HG03457 (cell line): ENCODE results near the gene HEXIM2.
"Not testable (repeated sequence)": the region's sequence is repeated elsewhere in the genome, so short reads cannot be mapped to it uniquely, and the experiment has no call there.

Experiments used
- ATAC-seq: cut with Tn5 transposase; IDR thresholded peaks from one replicate; pipeline ENCODE4 v1.9.1; 2021; ENCODE audit warnings: moderate number of reproducible peaks; ENCODE audit not compliant: unreplicated experiment

Gene HEXIM2, protein sequence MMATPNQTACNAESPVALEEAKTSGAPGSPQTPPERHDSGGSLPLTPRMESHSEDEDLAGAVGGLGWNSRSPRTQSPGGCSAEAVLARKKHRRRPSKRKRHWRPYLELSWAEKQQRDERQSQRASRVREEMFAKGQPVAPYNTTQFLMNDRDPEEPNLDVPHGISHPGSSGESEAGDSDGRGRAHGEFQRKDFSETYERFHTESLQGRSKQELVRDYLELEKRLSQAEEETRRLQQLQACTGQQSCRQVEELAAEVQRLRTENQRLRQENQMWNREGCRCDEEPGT

DNA sequence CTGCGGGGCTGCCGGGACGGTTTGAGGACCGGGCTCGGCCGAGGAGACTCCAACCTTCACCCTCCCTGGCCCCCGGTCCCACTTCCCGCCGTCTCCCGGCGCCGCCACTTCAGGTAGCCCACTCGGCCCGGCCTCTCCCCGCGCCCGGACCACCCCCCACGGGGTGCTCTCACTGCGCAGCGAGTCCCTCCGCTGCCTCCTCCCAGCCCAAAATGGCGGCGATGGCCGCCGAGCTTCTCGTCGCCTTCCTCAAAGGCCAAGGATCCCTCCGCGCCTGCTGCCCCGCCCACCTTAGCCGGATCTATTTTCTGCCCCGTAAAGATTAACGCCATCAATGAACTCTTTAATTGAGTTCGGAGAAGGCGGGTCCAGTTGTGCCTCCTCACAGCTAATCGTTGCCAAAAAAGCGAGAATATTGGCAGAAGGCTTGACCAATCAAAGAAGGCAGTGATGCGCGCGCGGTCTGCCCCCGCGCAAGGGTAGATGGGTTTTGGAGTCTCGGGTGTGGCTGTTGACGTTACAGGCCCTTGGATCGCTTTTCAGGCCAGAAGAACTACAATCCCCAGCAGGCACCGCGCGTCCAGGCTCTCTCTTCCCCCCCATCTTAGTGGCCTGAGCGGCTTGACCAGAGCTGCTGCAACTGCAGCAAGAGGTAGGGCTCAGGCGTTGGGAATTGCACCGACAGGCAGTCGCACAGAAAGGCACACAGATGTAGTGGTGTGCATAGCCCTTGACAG is at the start of gene HEXIM2:
Gene HEXIM2, plus strand, starts transcription at position 588 of the 737 bp plus-strand sequence. CDS start 919 bp downstream, outside the sequence.
- ATAC-seq: peak; percentile 68

DNA sequence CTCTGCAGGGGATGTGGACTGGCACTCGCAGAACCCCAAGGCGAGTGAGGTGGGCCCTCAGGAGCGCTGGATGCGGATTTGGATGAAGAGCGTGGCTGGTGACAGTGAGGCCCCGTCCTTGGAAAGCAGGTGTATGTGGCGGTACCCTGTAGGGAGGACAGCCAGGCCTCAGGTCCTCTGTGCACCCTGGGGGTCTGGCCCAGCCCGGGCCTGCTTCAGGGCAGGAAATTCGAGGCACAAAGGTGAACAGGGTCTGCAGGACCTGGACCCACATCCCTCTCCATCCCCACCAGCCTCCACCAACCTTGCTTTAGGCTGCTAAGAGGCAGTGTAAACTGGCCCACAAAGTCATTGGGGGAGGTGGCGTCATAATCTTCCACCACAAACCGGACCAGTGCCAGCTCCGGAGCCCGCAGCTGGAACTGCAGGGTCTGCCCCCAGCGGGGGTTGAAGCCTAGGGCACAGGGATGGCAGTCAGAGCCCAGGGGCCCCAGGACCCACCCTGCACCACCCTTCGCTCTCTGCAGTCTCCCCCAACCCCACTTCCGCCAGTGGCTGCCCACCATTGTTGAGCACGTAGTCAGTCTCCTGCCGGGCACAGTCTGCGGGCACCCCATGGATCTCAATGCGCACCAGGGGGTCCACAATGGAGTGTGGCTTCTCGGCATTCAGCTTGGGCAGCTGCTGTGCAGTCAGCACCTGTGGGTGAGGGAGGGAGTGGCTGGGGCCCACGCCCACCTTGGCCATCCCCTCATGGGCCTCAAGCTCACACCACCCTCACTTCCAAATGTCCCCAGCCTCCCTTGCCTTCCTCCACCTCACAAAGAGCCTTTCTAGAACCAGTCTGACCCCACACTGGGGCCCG is 48.9 kb upstream of the HEXIM2 start:
- no peak for ATAC-seq

DNA sequence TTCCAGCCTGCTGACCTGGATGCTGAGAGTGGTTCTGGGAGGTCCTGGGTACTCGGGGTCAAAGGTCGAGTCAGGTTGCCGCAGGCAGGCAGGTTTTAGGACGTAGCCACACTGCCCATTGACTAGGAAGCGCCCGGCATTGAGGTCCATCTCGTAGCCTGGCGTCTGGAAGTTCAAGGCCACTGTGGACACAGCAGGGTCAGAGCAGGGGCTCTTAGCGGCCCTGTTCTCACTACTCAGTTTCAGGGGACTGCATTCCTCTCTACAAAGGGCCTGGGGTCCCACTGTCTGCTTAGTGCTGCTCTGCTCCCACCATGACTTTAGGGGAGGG is 48.3 kb upstream of the HEXIM2 start:
- ATAC-seq: no peak

DNA sequence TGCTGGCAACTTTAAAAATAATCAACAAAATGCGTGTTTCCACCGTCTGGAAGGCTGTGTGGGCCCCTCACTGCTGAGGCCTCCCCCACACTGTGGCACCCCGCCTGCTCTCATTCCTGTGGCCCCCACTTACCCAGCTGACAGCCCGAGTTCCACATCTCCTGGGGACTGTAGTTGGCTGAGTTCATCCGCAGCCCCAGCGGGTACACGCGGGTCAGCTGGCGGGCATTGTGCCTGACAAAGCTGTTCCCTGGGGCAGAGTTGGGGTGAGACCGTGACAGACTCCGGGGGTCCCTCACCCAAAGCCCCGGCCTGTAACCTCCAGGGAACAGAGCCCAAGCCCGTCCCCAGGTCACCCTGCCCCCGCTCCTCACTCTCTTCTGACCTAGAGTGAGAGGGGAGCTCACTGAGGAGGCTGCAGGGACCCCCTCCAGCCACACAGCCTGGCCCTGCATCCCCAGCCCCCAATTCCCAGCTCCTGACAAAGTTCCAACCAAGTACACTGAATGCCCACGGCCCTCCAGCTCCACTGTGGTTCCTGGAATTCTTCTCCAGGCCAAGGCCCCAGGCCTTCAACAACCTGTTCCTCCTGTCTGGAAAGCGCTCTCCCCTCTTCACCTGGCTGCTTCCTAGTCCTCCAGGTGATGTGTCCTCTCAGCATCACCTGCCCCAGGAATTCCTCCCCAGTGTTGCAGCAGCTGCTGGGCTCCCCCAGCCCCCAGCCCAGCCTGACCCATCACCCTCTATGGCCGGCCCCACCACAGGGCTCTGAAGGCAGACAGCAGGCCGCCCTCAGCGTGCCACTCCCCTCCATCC is 47.4 kb upstream of the HEXIM2 start:
- no peak for ATAC-seq

DNA sequence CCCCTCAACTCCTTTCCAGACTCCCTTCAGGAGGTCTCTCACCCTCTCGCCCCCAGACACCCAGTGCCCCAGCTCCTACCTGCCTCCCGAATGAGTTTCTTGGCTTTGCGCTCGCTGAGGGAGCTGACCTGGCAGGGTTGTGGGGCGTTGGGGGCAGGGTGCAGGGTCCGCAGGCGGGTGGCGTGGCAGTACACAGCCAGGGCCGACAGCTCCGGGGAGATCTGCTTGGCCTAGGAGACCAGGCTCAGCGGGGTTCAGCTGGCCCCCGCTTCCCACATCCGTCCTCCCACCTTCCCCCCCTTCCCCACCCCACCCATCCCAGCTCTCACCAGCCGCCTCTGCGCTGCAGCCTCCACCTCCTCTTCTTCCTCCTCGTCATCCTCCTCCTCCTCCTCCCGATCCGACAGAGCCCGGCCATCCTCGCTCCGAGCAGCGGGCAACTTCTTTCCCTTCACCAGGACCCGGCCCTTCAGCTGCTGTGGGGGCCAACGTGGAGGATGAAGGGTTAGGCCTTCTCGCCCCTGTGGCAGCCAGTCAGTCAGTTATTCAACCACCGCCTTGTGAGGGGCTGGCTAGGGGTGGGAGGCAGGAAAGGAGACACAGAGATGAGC is 46.6 kb upstream of the HEXIM2 start:
- ATAC-seq: no peak

DNA sequence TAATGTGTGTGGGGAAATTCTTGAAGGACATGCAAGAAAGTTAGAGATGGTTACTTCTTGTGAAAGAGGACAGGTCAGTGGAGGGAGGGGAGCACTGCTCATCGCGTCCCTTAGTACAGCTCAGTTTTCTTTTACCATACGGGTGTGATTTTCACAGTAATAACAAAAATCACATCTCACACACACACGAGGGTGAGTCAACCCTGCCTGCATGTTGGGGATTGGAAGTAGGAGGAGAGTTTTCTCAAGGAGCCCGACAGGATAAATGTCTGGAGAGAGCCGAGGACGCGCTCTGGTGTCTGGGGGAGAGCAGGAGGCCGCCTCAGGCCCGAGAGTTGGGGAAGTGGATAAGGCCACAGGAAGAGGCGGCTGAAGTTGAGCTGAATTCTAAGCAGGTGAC is 45.8 kb upstream of the HEXIM2 start:
- ATAC-seq: no peak

DNA sequence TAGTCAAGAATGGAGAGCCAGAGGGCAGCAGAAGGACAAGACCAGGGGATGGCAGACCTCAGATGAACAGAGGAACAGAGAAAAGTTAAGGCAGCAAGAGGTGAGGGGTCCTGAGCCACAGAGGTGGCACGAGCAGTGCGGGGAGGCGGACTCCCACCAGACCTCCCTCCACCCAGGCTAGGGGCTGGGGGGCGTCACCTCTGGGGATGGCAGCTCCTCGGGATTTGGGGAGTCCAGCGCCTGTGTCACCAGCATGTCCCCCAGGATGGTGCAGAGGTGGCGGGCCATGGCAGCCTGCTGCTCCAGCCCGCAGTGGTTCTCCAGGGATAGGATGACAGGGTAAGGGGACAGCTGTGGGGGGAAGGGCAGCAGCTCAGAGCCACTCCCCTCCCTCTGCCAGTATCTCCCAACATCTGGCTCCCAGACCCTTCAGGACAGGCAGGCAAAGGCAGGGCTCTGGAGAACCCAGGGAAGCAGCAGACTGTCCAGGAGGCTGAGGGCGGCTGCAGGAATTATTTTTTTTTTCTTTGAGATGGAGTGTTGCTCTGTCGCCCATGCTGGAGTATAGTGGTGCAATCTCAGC is 45.1 kb upstream of the HEXIM2 start:
- no peak for ATAC-seq

DNA sequence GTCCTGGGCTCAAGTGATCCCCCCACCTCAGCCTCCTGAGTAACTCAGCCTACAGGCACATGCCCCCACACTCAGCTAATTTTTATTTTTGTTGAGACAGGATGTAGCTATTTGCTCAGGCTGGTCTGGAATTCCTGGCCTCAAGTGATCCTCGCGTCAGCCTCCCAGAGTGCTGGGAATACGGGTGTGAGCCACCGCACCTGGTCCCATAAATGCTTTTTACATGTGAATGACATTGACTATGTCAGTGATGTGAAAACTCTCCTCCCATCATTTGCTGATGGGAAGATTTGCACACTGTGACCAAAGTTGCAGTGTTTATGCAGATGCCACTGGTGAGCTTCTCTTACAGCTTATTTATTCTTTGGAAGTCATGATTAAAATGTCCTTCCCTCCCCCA is 44.3 kb upstream of the HEXIM2 start:
- no peak for ATAC-seq

DNA sequence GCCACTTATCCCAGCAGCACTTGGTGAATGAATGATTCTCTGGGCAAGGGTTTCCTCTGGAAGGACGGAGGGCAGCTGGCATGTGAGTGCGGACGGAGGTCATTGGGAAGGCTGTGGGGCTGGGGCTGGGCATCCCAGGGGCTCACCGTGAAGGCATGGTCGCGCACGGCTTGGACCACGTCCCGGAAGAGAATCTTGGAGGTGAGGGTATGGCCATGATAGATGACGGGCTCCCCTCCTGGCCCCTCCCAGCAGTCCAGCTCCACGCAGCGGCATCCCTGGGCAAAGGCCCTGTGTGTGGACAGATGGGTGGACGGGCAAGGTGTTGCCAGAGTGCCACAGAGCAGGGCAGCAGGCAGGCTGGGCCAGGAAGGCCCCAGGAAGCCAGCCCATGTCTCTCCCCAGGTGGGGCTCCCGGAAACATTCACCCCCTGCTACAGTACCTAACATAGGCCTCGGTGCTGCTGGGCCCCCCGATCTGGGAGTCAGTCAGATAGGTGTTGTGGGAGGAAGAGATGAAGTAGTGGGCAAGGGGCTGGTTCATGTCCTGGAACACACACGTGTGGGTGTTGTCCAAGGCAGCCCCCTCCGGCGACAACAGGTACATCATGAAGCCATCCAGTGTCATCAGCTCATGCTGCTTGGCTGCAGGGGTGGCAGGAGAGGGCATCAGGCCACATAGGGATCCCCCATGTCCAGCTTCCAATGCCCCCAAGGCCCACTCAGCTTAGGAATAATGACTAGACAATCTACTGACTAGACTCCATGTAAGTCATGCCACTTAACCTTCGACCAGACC is 43.6 kb upstream of the HEXIM2 start:
- ATAC-seq: no peak

DNA sequence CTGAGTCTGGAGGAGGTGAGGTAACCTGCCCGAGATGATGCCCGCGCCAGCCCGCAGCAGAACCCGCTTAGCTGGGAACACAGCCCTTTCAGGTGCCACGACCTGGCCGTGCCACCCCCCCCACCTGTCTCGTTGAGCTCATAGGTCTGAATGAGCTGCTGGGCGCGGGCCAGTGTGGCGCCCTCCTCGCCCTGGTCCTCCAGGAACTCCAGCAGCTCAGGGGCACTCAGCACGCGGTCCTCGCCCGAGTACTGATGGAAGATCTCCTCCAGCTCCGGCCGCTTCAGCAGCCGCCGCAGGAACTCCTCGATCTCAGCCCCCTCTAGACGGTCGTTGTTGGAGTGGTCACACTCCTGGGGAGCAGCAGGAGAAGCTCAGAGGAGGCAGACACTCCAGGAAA is 43.0 kb upstream of the HEXIM2 start:
- ATAC-seq: no peak

DNA sequence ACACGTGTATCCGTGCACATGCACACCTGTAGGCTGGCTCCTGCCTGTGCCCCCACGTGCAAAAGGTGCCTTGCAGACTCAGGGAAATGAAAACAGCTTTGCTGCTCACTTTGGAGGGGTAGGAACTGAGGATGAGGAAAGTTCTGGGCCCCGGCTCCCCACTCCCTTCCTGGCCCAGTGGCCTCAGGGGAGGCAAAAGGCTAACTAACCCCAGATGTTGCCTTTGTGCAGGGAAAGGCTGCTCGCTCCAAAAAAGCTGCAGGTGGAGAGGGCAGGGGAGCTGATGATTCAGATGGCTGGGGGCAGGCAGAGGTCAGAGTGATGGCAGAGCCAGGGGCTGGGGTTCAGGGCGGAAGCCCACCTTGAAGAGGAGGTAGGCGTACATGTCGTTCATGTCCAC is 41.7 kb upstream of the HEXIM2 start:
- no peak for ATAC-seq

DNA sequence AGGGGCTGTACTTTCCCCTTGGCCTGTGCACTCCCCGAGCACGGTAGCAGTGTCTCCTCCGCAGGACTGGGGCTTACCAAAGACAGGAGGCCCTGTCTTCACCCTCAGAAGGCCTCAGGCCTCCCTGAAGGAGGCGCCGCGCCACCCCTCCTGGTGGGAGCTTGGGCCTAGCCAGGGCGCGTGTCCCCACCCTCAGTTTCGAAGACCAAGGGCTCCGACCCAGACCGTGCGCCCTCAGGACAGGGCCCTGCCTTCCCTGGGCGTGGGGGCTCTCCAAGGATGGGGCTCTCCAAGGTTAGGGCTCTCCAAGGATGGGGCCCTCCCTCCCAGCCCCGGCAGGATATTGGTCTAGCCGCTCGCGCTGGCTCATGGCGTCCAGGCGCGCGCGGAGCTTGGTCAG is 41.1 kb upstream of the HEXIM2 start:
- no peak for ATAC-seq

DNA sequence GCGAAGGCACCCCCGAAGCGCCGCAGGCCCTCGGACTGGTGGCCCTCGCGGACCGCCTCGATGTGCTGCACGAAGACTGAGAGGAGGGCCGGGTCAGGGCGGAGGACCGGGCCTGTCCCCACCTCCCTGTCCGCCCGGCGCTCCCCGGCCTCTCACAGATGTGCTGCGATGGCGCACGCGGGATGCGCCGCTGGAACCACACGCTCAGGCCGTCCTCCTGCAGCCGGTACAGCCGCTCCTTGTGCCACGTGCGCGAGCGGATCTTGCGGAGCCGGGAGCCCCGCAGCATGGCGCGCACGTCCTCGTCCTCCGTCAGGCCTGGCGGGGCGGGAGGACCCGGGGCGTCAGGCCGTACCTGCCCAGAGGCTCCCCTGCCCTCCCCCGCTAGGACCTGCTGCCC is 40.6 kb upstream of the HEXIM2 start:
- no peak for ATAC-seq

DNA sequence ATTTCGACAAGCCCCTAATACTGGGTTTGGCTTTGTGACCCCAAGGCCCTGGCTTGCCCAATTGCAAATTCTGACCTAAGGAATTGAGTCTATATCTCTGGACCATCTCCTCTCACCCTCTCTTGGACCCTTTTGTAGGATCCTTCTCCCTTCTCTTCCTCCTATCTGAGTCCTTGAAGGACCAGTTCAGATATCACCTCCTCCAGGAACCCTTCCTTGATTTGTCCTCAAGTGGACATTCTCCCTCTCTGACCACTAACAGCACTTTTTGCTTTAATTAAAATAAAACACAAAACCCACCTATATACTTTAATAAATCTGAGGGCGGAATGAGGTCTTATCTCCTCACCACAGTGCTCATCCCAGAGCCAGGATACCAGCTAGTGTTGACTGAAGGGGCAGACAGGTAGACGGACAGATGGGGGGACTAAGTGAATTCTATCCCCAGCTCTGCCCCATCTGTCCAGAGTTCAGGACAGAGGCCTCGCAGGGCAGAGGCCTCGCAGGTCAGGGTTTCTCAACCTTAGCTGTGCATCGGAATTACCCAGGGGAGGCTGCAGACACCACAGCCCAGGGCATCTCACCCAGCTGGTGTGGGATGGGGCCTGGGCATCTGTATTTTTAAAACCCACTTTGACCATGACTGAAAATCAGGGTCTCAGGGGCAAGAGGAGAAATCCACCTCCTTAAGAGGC is 38.5 kb upstream of the HEXIM2 start:
- ATAC-seq: no peak

DNA sequence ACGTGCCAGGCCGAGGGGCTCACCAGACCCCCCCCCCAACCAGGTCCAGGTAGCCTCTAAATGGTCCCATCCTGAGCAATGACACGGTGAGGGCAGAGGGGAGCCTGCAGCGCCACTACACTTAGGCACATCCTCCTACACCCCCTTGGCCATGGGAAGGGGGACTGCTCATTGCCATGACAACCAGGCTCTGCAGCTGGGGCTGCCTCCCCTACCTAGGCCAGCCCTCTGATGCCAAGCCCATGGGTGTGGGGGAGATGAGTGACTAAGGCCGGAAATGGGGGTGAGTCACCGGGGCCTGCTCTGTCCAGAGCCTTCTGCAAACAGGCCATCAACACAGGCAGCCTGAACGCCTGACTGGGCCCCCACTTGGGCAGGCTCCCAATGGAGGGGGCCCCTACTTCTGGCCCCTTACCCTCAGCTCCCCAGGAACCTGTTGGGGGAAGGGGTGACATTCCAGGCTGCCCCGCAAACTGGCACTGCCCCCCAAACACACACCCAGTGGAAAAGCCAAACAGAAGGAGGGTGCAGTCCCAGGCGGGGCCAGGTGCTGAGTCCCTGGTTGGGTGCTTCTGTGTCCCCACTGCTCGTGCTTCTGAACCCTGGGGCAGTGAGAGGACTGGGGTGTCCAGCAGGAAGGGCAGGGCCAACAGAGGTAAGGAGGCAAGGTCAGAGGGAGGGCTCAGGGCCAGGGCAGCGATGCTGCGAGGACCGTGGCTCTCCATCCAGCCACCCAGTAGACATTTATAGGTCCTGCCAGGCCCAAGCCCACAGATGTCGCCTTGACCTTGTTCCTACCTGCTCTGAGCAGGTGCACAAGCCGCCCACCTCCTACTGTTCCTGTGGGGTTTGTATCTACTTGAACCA is 37.5 kb upstream of the HEXIM2 start:
- ATAC-seq: no peak

DNA sequence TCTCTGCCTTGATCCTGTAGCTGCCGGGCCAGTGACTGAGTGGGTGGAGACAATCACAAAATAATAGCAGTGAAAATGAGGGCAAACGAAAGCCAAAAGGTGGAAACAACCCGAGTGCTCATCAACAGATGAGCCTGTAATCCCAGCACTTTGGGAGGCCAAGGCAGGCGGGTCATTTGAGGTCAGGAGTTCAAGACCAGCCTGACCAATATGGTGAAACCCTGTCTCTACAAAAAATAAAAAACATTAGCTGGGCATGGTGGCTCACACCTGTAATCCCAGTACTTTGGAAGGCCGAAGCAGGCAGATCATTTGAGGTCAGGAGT is 36.9 kb upstream of the HEXIM2 start:
- ATAC-seq: not testable (repeated sequence)

DNA sequence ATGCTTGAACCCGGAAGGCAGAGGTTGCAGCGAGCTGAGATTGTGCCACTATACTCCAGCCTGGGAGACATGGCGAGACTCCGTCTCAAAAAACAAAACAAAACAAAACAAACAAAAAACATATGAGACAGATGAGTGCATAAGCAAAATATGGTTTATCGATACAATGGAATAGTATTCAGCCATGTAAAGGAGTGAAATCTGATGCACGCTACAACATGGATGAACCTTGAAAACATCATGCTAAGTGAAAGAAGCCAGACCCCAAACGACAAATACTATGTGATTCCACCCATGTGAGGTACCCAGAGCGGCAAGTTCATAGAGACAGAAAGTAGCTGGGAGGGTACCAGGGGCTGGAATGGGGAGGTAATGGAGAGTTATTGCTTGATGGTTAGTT is 36.2 kb upstream of the HEXIM2 start:
- no peak for ATAC-seq

DNA sequence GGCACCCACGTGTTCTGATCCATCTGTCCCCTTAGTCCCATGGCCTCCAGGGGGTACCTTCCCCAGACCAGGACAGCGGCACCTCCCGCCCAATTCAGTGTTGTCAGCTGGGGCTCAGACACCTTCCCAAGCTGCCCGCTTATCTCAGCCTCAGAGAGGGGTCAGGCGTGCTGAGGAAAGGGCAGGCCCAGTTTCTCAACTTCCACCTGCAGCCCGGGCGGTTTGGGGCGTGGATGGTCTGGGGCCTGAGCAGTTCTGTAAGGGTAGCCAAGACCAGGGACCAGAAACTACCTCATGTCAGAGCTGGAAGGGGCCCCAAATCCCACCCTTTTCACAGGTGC is 34.5 kb upstream of the HEXIM2 start:
- no peak for ATAC-seq
